HepG2 (cell line): Measurements from ENCODE around the gene PLXNC1. TPM values are rescaled to one million over a fixed set of nuclear protein-coding genes. Genes with fewer than 3 reads are reported as not detected.

ENCODE experiments used
- ATAC-seq: fragments of 200-7000 bp; cut with Tn5 transposase; 3 replicates; pipeline ENCODE4 v1.9.1; 2020; ENCODE audit warnings: mild to moderate bottlenecking, moderate library complexity
- BruUV-seq: library from RNA; stranded (reverse); fragments of 400-500 nt; replicated peaks from 2 replicates; lab custom pipeline; 2021; lab: Mats Ljungman, UMichigan
- CTCF ChIA-PET: fragments of 300-600 bp; formaldehyde crosslinking; extraction: SDS; loops from one replicate; lab custom pipeline; 2021; ENCODE audit warnings: low total read pairs, inconsistent platforms, low intra/inter-chr PET ratio; lab: Yijun Ruan, JAX
- POLR2A ChIA-PET: fragments of 350-600 bp; sonication (Branson Sonifier 250); formaldehyde crosslinking; loops from one replicate; lab custom pipeline; 2020; ENCODE audit warnings: antibody characterized with exemption, inconsistent platforms; lab: Yijun Ruan, JAX
- DNase-seq: peaks from one replicate; pipeline ENCODE4 v3.0.0-alpha.2; 2015; ENCODE audit warnings: low spot score
- FAIRE-seq: peaks from 3 replicates; lab custom pipeline; 2011; peaks lifted over from hg19 to GRCh38; lab: Jason Lieb, UNC
- H2AFZ ChIP-seq: one replicate; pipeline ENCODE4 v1.6.1; 2011; ENCODE audit warnings: low read length, inconsistent platforms
- H3K27ac ChIP-seq: fragments of 300-600 bp; 3 replicates; pipeline ENCODE4 v1.8.0; 2011; ENCODE audit warnings: mixed run types, mild to moderate bottlenecking, mixed read lengths, low read length, inconsistent platforms; ENCODE audit not compliant: insufficient read depth; ENCODE audit errors: extremely low read length
- H3K27me3 ChIP-seq, 2 experiments: fragments of 200-600 bp in 1 of 2; 2 replicates in 1 of 2; 3 replicates in 1 of 2; pipeline versions ENCODE4 v1.6.0 to v1.8.0; 2011; ENCODE audit warnings: low read length in 2 of 2, mild to moderate bottlenecking in 2 of 2, moderate library complexity in 2 of 2, inconsistent platforms in 1 of 2; ENCODE audit not compliant: insufficient read depth in 2 of 2, control insufficient read depth in 1 of 2
- H3K36me3 ChIP-seq, 2 experiments: fragments of 200-600 bp in 1 of 2; replicated peaks in 1 of 2; 2 replicates in 1 of 2; 3 replicates in 1 of 2; pipeline versions ENCODE4 v1.5.1 to v1.8.0; 2011; ENCODE audit warnings: low read length in 2 of 2, inconsistent platforms in 1 of 2; ENCODE audit not compliant: insufficient read depth in 2 of 2, control insufficient read depth in 1 of 2
- H3K4me1 ChIP-seq: 2 replicates; pipeline ENCODE4 v1.5.1; 2012; ENCODE audit warnings: low read length, inconsistent platforms; ENCODE audit not compliant: insufficient read depth
- H3K4me2 ChIP-seq: 2 replicates; pipeline ENCODE4 v1.6.0; 2011; ENCODE audit warnings: low read depth, low read length, inconsistent platforms
- H3K4me3 ChIP-seq, 3 experiments: fragments of 200-600 bp in 1 of 3; sonication (generic), shearing (Covaris generic) in 1 of 3; replicated peaks in 1 of 3; 2 replicates each; pipeline ENCODE4 v1.5.1; 2011 to 2016; ENCODE audit warnings: low read length in 3 of 3, inconsistent platforms in 2 of 3, low read depth in 2 of 3, mild to moderate bottlenecking in 2 of 3, control low read depth in 1 of 3, mixed read lengths in 1 of 3; ENCODE audit not compliant: insufficient read depth in 1 of 3
- H3K79me2 ChIP-seq: one replicate; pipeline ENCODE4 v1.6.1; 2011; ENCODE audit warnings: low read length, inconsistent platforms; ENCODE audit not compliant: insufficient read depth
- H3K9ac ChIP-seq: 2 replicates; pipeline ENCODE4 v1.6.0; 2011; ENCODE audit warnings: mild to moderate bottlenecking, low read depth, low read length, inconsistent platforms; ENCODE audit not compliant: insufficient read depth
- H3K9me3 ChIP-seq: 2 replicates; pipeline ENCODE4 v1.5.1; 2012; ENCODE audit warnings: mild to moderate bottlenecking, low read length
- H4K20me1 ChIP-seq: 2 replicates; pipeline ENCODE4 v1.6.0; 2011; ENCODE audit warnings: inconsistent platforms, mild to moderate bottlenecking, low read length, moderate library complexity; ENCODE audit not compliant: insufficient read depth
- EED ChIP-seq: sonication (generic); formaldehyde crosslinking; IDR thresholded peaks from 2 replicates; pipeline ENCODE4 v1.5.0; 2020; ENCODE audit warnings: mild to moderate bottlenecking, missing genetic modification reagents
- EP300 ChIP-seq, 3 experiments: sonication (generic) in 1 of 3; formaldehyde crosslinking in 1 of 3; IDR thresholded peaks; 2 replicates each; pipeline versions ENCODE4 v1.5.1 to v1.6.1; 2011 to 2020; ENCODE audit warnings: low read depth in 2 of 3, low read length in 2 of 3, borderline replicate concordance in 1 of 3, improper control_type of control experiment in 1 of 3, mild to moderate bottlenecking in 1 of 3, missing genetic modification reagents in 1 of 3, moderate library complexity in 1 of 3
- PHF8 ChIP-seq: sonication (generic); formaldehyde crosslinking; IDR thresholded peaks from 2 replicates; pipeline ENCODE4 v1.5.0; 2020; ENCODE audit warnings: missing genetic modification reagents
- ZFP36L2 ChIP-seq: sonication (generic); formaldehyde crosslinking; IDR thresholded peaks from 2 replicates; pipeline ENCODE4 v1.4.0; 2020; ENCODE audit warnings: missing genetic modification reagents
- ZMYM3 ChIP-seq: sonication (generic); formaldehyde crosslinking; IDR thresholded peaks from 2 replicates; pipeline ENCODE4 v1.5.1; 2020; ENCODE audit warnings: mild to moderate bottlenecking, missing genetic modification reagents
- WGBS: methylation state at CpG from one replicate; pipeline ENCODE4 v1.1.6; 2017; ENCODE audit warnings: low lambda C conversion rate; 5-methylcytosine and 5-hydroxymethylcytosine counted together
- in situ Hi-C: cut with HindIII; loops from 2 replicates; pipeline ENCODE4 v1.10.0; 2017; ENCODE audit warnings: low pct_unique_long_range_greater_than_20kb; ENCODE audit not compliant: extremely low pct_ligation_motif_present
- intact Hi-C: fragments of 100-400 bp; cut with micrococcal nuclease; formaldehyde crosslinking; loops from one replicate; pipeline ENCODE4 v1.10.0; 2022; ENCODE audit not compliant: unreplicated experiment
- polyA plus RNA-seq, 8 experiments: library from polyadenylated mRNA; depleted of rRNA in 3 of 8; stranded (reverse) in 7 of 8; unstranded in 1 of 8; fragments of >200 nt; fragmentation: Illumina TruSeq in 4 of 8; extraction: Trizol in 4 of 8; gene quantifications; 2 replicates each; pipeline versions ENCODE4 v1.2.1 to v1.2.3, GENCODE V29; 2011 to 2016; ENCODE audit warnings: low read depth in 4 of 8, missing spikeins in 1 of 8, mixed read lengths in 1 of 8; ENCODE audit not compliant: insufficient read depth in 1 of 8
- total RNA-seq, 5 experiments: library from RNA; depleted of rRNA; stranded (reverse); fragments of >200 nt; fragmentation: Illumina TruSeq; extraction: Trizol; gene quantifications; 2 replicates each; pipeline ENCODE4 v1.2.3, GENCODE V29; 2016; ENCODE audit warnings: low read depth in 1 of 5
- TF ChIP-seq, protein P1 (sequence below): sonication (generic); formaldehyde crosslinking; IDR thresholded peaks from 2 replicates; pipeline ENCODE4 v1.8.1; 2023; ENCODE audit warnings: mild to moderate bottlenecking, missing genetic modification reagents, borderline replicate concordance
- TF ChIP-seq, protein P2 (sequence below): IDR thresholded peaks from 2 replicates; pipeline ENCODE4 v1.6.1; 2016
- TF ChIP-seq, protein P3 (sequence below): sonication (generic); formaldehyde crosslinking; IDR thresholded peaks from 2 replicates; pipeline ENCODE4 v1.4.0; 2020; ENCODE audit warnings: mild to moderate bottlenecking, missing genetic modification reagents

The PLXNC1 gene
- total and polyA plus RNA-seq, 2 of the 13 experiments (the other 11 are each of a cell fraction or from before 2014, with no cell fraction given), result 6.6 to 11.2 TPM

DNA sequence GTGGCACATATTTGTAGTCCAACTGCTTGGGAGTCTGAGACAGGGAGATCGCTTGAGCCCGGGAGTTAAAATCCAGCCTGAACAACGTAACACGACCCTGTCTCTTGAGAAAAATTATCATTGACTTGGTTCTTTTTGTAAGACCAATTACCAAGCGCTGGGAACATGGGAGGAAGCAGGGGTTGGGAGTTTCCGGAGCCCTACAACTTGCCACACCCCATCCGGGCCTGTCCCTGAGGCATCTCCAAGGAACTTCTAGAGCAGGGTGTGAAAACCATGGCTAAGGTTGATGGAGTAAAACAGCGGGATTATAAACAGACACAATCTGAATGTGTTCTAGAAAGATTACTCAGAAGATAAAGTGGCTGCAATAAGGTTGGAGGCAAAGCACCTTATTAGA, 10.3 kb downstream of the PLXNC1 start (continued):
- TF ChIP-seq, protein P1, sequence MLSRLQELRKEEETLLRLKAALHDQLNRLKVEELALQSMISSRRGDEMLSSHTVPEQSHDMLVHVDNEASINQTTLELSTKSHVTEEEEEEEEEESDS (CRISPR knock-in tag), result no peak
- no peak for TF ChIP-seq EED (CRISPR knock-in tag)
- TF ChIP-seq ZFP36L2 (CRISPR knock-in tag), result no peak
- TF ChIP-seq, protein P2, sequence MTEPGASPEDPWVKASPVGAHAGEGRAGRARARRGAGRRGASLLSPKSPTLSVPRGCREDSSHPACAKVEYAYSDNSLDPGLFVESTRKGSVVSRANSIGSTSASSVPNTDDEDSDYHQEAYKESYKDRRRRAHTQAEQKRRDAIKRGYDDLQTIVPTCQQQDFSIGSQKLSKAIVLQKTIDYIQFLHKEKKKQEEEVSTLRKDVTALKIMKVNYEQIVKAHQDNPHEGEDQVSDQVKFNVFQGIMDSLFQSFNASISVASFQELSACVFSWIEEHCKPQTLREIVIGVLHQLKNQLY (CRISPR knock-in tag), result no peak
- TF ChIP-seq, protein P3, sequence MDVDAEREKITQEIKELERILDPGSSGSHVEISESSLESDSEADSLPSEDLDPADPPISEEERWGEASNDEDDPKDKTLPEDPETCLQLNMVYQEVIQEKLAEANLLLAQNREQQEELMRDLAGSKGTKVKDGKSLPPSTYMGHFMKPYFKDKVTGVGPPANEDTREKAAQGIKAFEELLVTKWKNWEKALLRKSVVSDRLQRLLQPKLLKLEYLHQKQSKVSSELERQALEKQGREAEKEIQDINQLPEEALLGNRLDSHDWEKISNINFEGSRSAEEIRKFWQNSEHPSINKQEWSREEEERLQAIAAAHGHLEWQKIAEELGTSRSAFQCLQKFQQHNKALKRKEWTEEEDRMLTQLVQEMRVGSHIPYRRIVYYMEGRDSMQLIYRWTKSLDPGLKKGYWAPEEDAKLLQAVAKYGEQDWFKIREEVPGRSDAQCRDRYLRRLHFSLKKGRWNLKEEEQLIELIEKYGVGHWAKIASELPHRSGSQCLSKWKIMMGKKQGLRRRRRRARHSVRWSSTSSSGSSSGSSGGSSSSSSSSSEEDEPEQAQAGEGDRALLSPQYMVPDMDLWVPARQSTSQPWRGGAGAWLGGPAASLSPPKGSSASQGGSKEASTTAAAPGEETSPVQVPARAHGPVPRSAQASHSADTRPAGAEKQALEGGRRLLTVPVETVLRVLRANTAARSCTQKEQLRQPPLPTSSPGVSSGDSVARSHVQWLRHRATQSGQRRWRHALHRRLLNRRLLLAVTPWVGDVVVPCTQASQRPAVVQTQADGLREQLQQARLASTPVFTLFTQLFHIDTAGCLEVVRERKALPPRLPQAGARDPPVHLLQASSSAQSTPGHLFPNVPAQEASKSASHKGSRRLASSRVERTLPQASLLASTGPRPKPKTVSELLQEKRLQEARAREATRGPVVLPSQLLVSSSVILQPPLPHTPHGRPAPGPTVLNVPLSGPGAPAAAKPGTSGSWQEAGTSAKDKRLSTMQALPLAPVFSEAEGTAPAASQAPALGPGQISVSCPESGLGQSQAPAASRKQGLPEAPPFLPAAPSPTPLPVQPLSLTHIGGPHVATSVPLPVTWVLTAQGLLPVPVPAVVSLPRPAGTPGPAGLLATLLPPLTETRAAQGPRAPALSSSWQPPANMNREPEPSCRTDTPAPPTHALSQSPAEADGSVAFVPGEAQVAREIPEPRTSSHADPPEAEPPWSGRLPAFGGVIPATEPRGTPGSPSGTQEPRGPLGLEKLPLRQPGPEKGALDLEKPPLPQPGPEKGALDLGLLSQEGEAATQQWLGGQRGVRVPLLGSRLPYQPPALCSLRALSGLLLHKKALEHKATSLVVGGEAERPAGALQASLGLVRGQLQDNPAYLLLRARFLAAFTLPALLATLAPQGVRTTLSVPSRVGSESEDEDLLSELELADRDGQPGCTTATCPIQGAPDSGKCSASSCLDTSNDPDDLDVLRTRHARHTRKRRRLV, result no peak
- TF ChIP-seq PHF8 (CRISPR knock-in tag), result no peak

DNA sequence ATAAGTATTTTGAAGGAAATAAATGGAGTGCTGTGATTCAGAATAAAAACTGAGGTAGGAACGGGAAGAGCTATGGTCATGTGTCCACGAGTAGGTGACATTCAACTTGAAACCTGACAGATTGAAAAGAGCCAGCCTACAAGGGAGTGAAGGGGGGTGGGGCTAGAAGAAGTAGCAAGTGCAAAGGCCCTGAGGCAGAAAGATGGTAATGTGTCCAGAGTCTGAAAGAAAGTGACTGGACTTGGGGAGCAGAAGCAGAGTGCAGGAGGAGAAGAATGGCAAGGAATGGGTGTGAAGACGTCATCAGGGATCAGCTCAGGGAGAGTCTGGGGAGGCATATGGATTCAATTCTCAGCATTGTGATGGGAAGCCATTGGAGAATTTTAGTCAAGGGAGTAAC, 13.7 kb downstream of the PLXNC1 start:
- H3K27me3 ChIP-seq, result no peaks in the 10 kb centered on the region
- no peak overlapping the region for H3K9ac ChIP-seq
- CTCF ChIA-PET, result no interaction called here
- no peak overlapping the region for H2AFZ ChIP-seq
- POLR2A ChIA-PET, result no interaction called here
- BruUV-seq, result no TSS peak
- H3K4me3 ChIP-seq, result no peak overlapping the region
- intact Hi-C loops, result no loop called here
- H4K20me1 ChIP-seq, result no peaks in the 10 kb centered on the region
- TF ChIP-seq EP300 (IDR thresholded peaks at IDR 0.05; ENCODE audit: low read depth in 2 of 2, low read length in 2 of 2) (no peak), EP300 (CRISPR knock-in tag; IDR thresholded peaks at IDR 0.05; ENCODE audit: borderline replicate concordance) (no peak), ZMYM3 (peak; percentile 50; the same call in 1 of the 2 replicates)
- TF ChIP-seq, all 625 proteins: peak for 1
- Histone ChIP-seq H3K9me3 (no peaks in the 10 kb centered on the region), H3K4me2 (no peak overlapping the region), H3K4me1 (no peaks in the 10 kb centered on the region), H3K36me3 (no peaks in the 10 kb centered on the region; a peak in 3 of 5 replicates), H3K79me2 (peaks cover 13% of the 10 kb centered on the region), H3K27ac (no peak overlapping the region)
- 97% methylated on average over 3 of the region's 3 CpGs for WGBS
- DNase-seq, result no peak
- ATAC-seq, result no peak
- in situ Hi-C loops, result no loop called here
- no peak for FAIRE-seq
